ENCODE measurements around the gene CDH26. TPM values are rescaled to one million over a fixed set of nuclear protein-coding genes. Genes with fewer than 3 reads are reported as not detected.
"Not testable (repeated sequence)": the region's sequence is repeated elsewhere in the genome, so short reads cannot be mapped to it uniquely, and the experiment has no call there.

Gene CDH26
- polyA plus RNA-seq, 1 experiment, result 0.18 TPM

- Histone ChIP-seq H3K27me3 (ENCODE audit: control insufficient read depth, insufficient read depth, low read length) (no peaks in the 10 kb centered on the region), H3K4me3 (ENCODE audit: low read depth, low read length) (no peak overlapping the region), H3K36me3 (ENCODE audit: control insufficient read depth, insufficient read depth, low read length) (no peaks in the 10 kb centered on the region)
- ChIA-PET CTCF (interaction anchor here (0.6 to 2.6 kb wide), 9 partner anchors 8 to 101 kb away, joined by 3 to 11 read pairs (median 4); partner anchors contain the start of gene SYCP2), POLR2A (no interaction called here)
- no peak for DNase-seq (ENCODE audit: low read depth)
- TF ChIP-seq CTCF (IDR thresholded peaks at IDR 0.05; ENCODE audit: insufficient read depth, low read depth, low read length), result peak; percentile 38
Measured at GRCh38 chr20:59955131-59955796, 3.0 kb upstream of the CDH26 start.

- CTCF ChIA-PET, result interaction anchor here (1.4 kb wide), 1 partner anchor 12 kb away, joined by 4 read pairs; no protein-coding TSS in a partner anchor
- H3K4me3 ChIP-seq (ENCODE audit: low read depth, low read length); POLR2A ChIA-PET; H3K36me3 ChIP-seq (ENCODE audit: control insufficient read depth, insufficient read depth, low read length); H3K27me3 ChIP-seq (ENCODE audit: control insufficient read depth, insufficient read depth, low read length); DNase-seq (ENCODE audit: low read depth): not testable (repeated sequence)
Measured at GRCh38 chr20:59957568-59957967, 655 bp upstream of the CDH26 start.

GRCh38 chr20:59958626-59959025 lies 403 bp downstream of the CDH26 start:
- POLR2A ChIA-PET, result no interaction called here
- CTCF ChIA-PET, result interaction anchor here (0.5 to 1.4 kb wide), 4 partner anchors 8 to 95 kb away, joined by 3 to 6 read pairs (median 4); no protein-coding TSS in a partner anchor
- no peak for DNase-seq (ENCODE audit: low read depth)
- Histone ChIP-seq H3K27me3 (ENCODE audit: control insufficient read depth, insufficient read depth, low read length) (no peaks in the 10 kb centered on the region), H3K36me3 (ENCODE audit: control insufficient read depth, insufficient read depth, low read length) (no peaks in the 10 kb centered on the region), H3K4me3 (ENCODE audit: low read depth, low read length) (no peak overlapping the region)
- TF ChIP-seq CTCF (IDR thresholded peaks at IDR 0.05; ENCODE audit: insufficient read depth, low read depth, low read length), result no peak

DNA sequence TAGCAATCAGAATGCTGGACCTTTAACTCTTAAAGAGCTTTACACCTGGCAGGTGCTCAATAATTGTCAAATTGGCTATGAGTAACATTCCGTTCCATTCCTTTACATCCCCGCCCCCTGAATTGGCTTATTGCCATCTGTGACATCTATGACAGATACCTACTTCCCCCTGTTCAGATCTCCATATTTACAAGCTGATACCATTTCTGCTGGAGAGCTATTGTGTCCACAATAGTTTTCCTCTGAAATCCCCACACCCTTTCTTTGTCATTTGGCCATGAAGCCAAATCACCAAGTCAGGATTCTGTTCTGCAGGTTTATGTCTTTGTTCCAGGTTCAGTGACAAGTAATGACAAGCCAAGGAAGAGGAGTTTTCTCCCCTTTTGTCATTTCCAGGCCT lies 3.2 kb downstream of the CDH26 start:
- no peak for DNase-seq (ENCODE audit: low read depth)
- ChIA-PET CTCF (interaction anchor here (0.9 to 1.9 kb wide), 2 partner anchors 9 to 15 kb away, joined by 5 read pairs; no protein-coding TSS in a partner anchor), POLR2A (no interaction called here)
- TF ChIP-seq CTCF (IDR thresholded peaks at IDR 0.05; ENCODE audit: insufficient read depth, low read depth, low read length), result no peak
- no peaks in the 10 kb centered on the region for H3K36me3 ChIP-seq (ENCODE audit: control insufficient read depth, insufficient read depth, low read length)
- H3K4me3 ChIP-seq (ENCODE audit: low read depth, low read length), result no peak overlapping the region
- H3K27me3 ChIP-seq (ENCODE audit: control insufficient read depth, insufficient read depth, low read length), result no peaks in the 10 kb centered on the region

- no peak overlapping the region for H3K4me3 ChIP-seq (ENCODE audit: low read depth, low read length)
- TF ChIP-seq CTCF (IDR thresholded peaks at IDR 0.05; ENCODE audit: insufficient read depth, low read depth, low read length), result no peak
- no peak for DNase-seq (ENCODE audit: low read depth)
- POLR2A ChIA-PET, result no interaction called here
- H3K36me3 ChIP-seq (ENCODE audit: control insufficient read depth, insufficient read depth, low read length), result no peaks in the 10 kb centered on the region
- CTCF ChIA-PET, result interaction anchor here (0.6 to 1.9 kb wide), 3 partner anchors 10 to 16 kb away, joined by 3 to 5 read pairs (median 3); no protein-coding TSS in a partner anchor
- no peaks in the 10 kb centered on the region for H3K27me3 ChIP-seq (ENCODE audit: control insufficient read depth, insufficient read depth, low read length)
Measured at GRCh38 chr20:59962155-59962554, 3.9 kb downstream of the CDH26 start.

DNA sequence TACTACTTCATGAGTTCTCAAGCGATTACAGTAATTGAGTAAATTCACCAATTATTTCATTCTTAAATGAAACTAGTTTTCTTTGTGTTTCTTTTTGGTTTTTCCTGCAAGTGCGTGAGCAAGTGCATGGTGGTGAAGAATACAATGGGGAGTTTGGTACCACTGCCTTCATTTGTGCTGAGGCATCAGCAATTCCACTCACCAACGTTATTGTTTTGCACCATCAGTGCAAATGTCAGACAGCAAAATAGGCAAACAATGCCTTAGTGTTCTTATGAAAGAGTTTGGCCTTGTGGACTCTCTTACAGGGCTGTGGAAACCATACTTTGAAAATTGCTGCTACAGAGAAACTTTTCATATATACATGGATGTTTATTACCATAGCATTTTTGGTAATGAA lies 8.2 kb downstream of the CDH26 start:
- no peaks in the 10 kb centered on the region for H3K27me3 ChIP-seq (ENCODE audit: control insufficient read depth, insufficient read depth, low read length)
- POLR2A ChIA-PET, result no interaction called here

More for the DNA sequence above, 8.2 kb downstream of the CDH26 start:
- no peak for TF ChIP-seq CTCF (IDR thresholded peaks at IDR 0.05; ENCODE audit: insufficient read depth, low read depth, low read length)
- DNase-seq (ENCODE audit: low read depth), result no peak
- H3K36me3 ChIP-seq (ENCODE audit: control insufficient read depth, insufficient read depth, low read length), result no peaks in the 10 kb centered on the region
- CTCF ChIA-PET, result no interaction called here
- H3K4me3 ChIP-seq (ENCODE audit: low read depth, low read length), result no peak overlapping the region
